Measurements from ENCODE around the gene IFNK.
A peak's percentile ranks its signal among the peaks of the same experiment; 100 is the strongest.

GRCh38 chr9:27548055-27548741 lies 24.1 kb downstream of the IFNK start:
- TF ChIP-seq CTCF (IDR thresholded peaks at IDR 0.05; ENCODE audit: insufficient read depth, low read depth, low read length) (peak; percentile 45), EZH2 (IDR thresholded peaks at IDR 0.05; ENCODE audit: insufficient read depth, low read length) (no peak)

Measured in astrocyte (in vitro differentiated cells and primary cell).